Jurkat, Clone E6-1 (cell line): Measurements from ENCODE around the gene C3orf80.
A peak's percentile ranks its signal among the peaks of the same experiment; 100 is the strongest.
"Not testable (repeated sequence)": the region's sequence is repeated elsewhere in the genome, so short reads cannot be mapped to it uniquely, and the experiment has no call there.

Source experiments
- DNase-seq: peaks from one replicate; pipeline ENCODE4 v3.0.0-alpha.2; 2011; ENCODE audit warnings: low read depth, low spot score
- H3K4me3 ChIP-seq: 2 replicates; pipeline ENCODE4 v1.5.1; 2011; ENCODE audit warnings: mild to moderate bottlenecking, low read length, control low read depth, moderate library complexity

Gene C3orf80

GRCh38 chr3:160205606-160206005 is 19.6 kb upstream of the C3orf80 start:
- no peak overlapping the region for H3K4me3 ChIP-seq
- no peak for DNase-seq

- no peak for DNase-seq
- H3K4me3 ChIP-seq, result no peak overlapping the region
These were observed 14.9 kb upstream of the C3orf80 start for GRCh38 chr3:160210341-160210740.

- peak; percentile 17 for DNase-seq
These were observed 14.4 kb upstream of the C3orf80 start for GRCh38 chr3:160210799-160211221.

GRCh38 chr3:160213191-160213590 is 12.0 kb upstream of the C3orf80 start:
- no peak overlapping the region for H3K4me3 ChIP-seq
- DNase-seq, result no peak

More at GRCh38 chr3:160210799-160211221, 14.4 kb upstream of the C3orf80 start:
- H3K4me3 ChIP-seq, result no peak overlapping the region

GRCh38 chr3:160217675-160218074 is 7.5 kb upstream of the C3orf80 start:
- H3K4me3 ChIP-seq, result no peak overlapping the region
- no peak for DNase-seq

- H3K4me3 ChIP-seq, result no peak overlapping the region
These were observed 7.1 kb upstream of the C3orf80 start for GRCh38 chr3:160218136-160218535.

GRCh38 chr3:160220038-160220437 is 5.2 kb upstream of the C3orf80 start:
- H3K4me3 ChIP-seq, result no peak overlapping the region
- DNase-seq, result no peak

More at GRCh38 chr3:160218136-160218535, 7.1 kb upstream of the C3orf80 start:
- no peak for DNase-seq

- DNase-seq, result no peak
- H3K4me3 ChIP-seq, result no peak overlapping the region
These were observed 4.2 kb upstream of the C3orf80 start for GRCh38 chr3:160221019-160221418.

GRCh38 chr3:160224256-160224655 is 966 bp upstream of the C3orf80 start:
- no peak overlapping the region for H3K4me3 ChIP-seq
- DNase-seq, result no peak

GRCh38 chr3:160224811-160225175 is 429 bp upstream of the C3orf80 start:
- no peak overlapping the region for H3K4me3 ChIP-seq
- DNase-seq, result no peak

GRCh38 chr3:160226026-160226907 is 1.0 kb downstream of the C3orf80 start:
- no peak overlapping the region for H3K4me3 ChIP-seq
- DNase-seq, result no peak

- no peak for DNase-seq
- H3K4me3 ChIP-seq, result no peak overlapping the region
These were observed 2.2 kb downstream of the C3orf80 start for GRCh38 chr3:160227419-160227818.

- DNase-seq, result no peak
- H3K4me3 ChIP-seq, result no peak overlapping the region
These were observed 6.8 kb downstream of the C3orf80 start for GRCh38 chr3:160232014-160232413.

GRCh38 chr3:160240719-160241118 is 15.5 kb downstream of the C3orf80 start:
- H3K4me3 ChIP-seq, DNase-seq: not testable (repeated sequence)

- no peak for DNase-seq
- H3K4me3 ChIP-seq, result no peak overlapping the region
These were observed 20.1 kb downstream of the C3orf80 start for GRCh38 chr3:160245261-160245800.

GRCh38 chr3:160247766-160248165 is 22.5 kb downstream of the C3orf80 start:
- no peak overlapping the region for H3K4me3 ChIP-seq
- DNase-seq, result no peak

GRCh38 chr3:160253298-160253697 is 28.1 kb downstream of the C3orf80 start:
- DNase-seq, result no peak
- H3K4me3 ChIP-seq, result no peak overlapping the region

- no peak overlapping the region for H3K4me3 ChIP-seq
- DNase-seq, result no peak
These were observed 32.4 kb downstream of the C3orf80 start for GRCh38 chr3:160257606-160258005.

GRCh38 chr3:160259589-160259988 is 34.4 kb downstream of the C3orf80 start:
- DNase-seq, result no peak

GRCh38 chr3:160260587-160261270 is 35.5 kb downstream of the C3orf80 start:
- no peak overlapping the region for H3K4me3 ChIP-seq

More at GRCh38 chr3:160259589-160259988, 34.4 kb downstream of the C3orf80 start:
- H3K4me3 ChIP-seq, result no peak overlapping the region

More at GRCh38 chr3:160260587-160261270, 35.5 kb downstream of the C3orf80 start:
- DNase-seq, result no peak
